Muscle layer of colon (tissue), 2 donors: Measurements from ENCODE around the gene POLD1.
"Not testable (repeated sequence)": the region's sequence is repeated elsewhere in the genome, so short reads cannot be mapped to it uniquely, and the experiment has no call there.

ENCODE experiments used
- H3K27ac ChIP-seq: one replicate; pipeline ENCODE4 v1.7.0; 2013; ENCODE audit warnings: low read depth, mild to moderate bottlenecking, low read length, moderate library complexity
- H3K27me3 ChIP-seq, 2 donors: one replicate each; pipeline ENCODE4 v1.7.0; 2013; ENCODE audit warnings: low read length in 2 of 2, mild to moderate bottlenecking in 2 of 2; ENCODE audit not compliant: insufficient read depth in 2 of 2, control insufficient read depth in 1 of 2
- H3K36me3 ChIP-seq: one replicate; pipeline ENCODE4 v1.7.0; 2013; ENCODE audit warnings: mild to moderate bottlenecking, low read length; ENCODE audit not compliant: insufficient read depth
- H3K4me1 ChIP-seq: one replicate; pipeline ENCODE4 v1.7.0; 2013; ENCODE audit warnings: mild to moderate bottlenecking, low read length; ENCODE audit not compliant: insufficient read depth
- H3K4me3 ChIP-seq, 2 donors: one replicate each; pipeline ENCODE4 v1.7.0; 2013; ENCODE audit warnings: low read length in 2 of 2, low read depth in 1 of 2, mild to moderate bottlenecking in 1 of 2, moderate library complexity in 1 of 2
- H3K9ac ChIP-seq: one replicate; pipeline ENCODE4 v1.7.0; 2013; ENCODE audit warnings: low read length
- H3K9me3 ChIP-seq: one replicate; pipeline ENCODE4 v1.7.0; 2013; ENCODE audit warnings: mild to moderate bottlenecking, low read length
- donor health status: abdominal sarcoma.
- donor health status: Adenocarcinoma of cecum.

The POLD1 gene

GRCh38 chr19:50435627-50436026 lies 51.5 kb downstream of the POLD1 start:
- Histone ChIP-seq H3K9me3 (no peaks in the 10 kb centered on the region), H3K4me1 (peaks cover 9% of the 10 kb centered on the region), H3K9ac (no peak overlapping the region), H3K27ac (no peak overlapping the region), H3K36me3 (no peaks in the 10 kb centered on the region), H3K4me3 (no peak overlapping the region), H3K27me3 (peaks cover 9 to 36% of the 10 kb centered on the region in 2 donors)

GRCh38 chr19:50437862-50438449 lies 53.8 kb downstream of the POLD1 start:
- H3K4me3 ChIP-seq, result no peak overlapping the region
- peaks cover under 1 to 21% of the 10 kb centered on the region in 2 donors for H3K27me3 ChIP-seq
- no peak overlapping the region for H3K9ac ChIP-seq
- H3K9me3 ChIP-seq, result no peaks in the 10 kb centered on the region
- H3K36me3 ChIP-seq, result no peaks in the 10 kb centered on the region
- H3K27ac ChIP-seq, result no peak overlapping the region
- H3K4me1 ChIP-seq, result no peaks in the 10 kb centered on the region

GRCh38 chr19:50439130-50439529 lies 55.0 kb downstream of the POLD1 start:
- not testable (repeated sequence) for H3K9me3 ChIP-seq, H3K36me3 ChIP-seq, H3K4me1 ChIP-seq, H3K27ac ChIP-seq, H3K9ac ChIP-seq, H3K4me3 ChIP-seq
- H3K27me3 ChIP-seq, result peaks cover 0 to 13% of the 10 kb centered on the region in 2 donors

GRCh38 chr19:50444059-50444458 lies 59.9 kb downstream of the POLD1 start:
- Histone ChIP-seq H3K4me1 (no peaks in the 10 kb centered on the region), H3K4me3 (no peak overlapping the region), H3K27ac (no peak overlapping the region), H3K9me3 (no peaks in the 10 kb centered on the region), H3K9ac (no peak overlapping the region), H3K36me3 (no peaks in the 10 kb centered on the region), H3K27me3 (no peaks in the 10 kb centered on the region)

GRCh38 chr19:50447053-50447452 lies 62.9 kb downstream of the POLD1 start:
- peaks cover 0 to 9% of the 10 kb centered on the region in 2 donors for H3K27me3 ChIP-seq
- no peaks in the 10 kb centered on the region for H3K9me3 ChIP-seq
- H3K9ac ChIP-seq, result no peak overlapping the region
- H3K4me1 ChIP-seq, result no peaks in the 10 kb centered on the region
- no peak overlapping the region for H3K27ac ChIP-seq
- no peak overlapping the region for H3K4me3 ChIP-seq
- no peaks in the 10 kb centered on the region for H3K36me3 ChIP-seq

- H3K4me3 ChIP-seq, result no peak overlapping the region
- no peak overlapping the region for H3K27ac ChIP-seq
- peaks cover 0 to 9% of the 10 kb centered on the region in 2 donors for H3K27me3 ChIP-seq
- H3K4me1 ChIP-seq, result no peaks in the 10 kb centered on the region
- H3K36me3 ChIP-seq, result no peaks in the 10 kb centered on the region
- H3K9me3 ChIP-seq, result no peaks in the 10 kb centered on the region
- no peak overlapping the region for H3K9ac ChIP-seq
Observed at GRCh38 chr19:50447750-50448149, 63.6 kb downstream of the POLD1 start.

- H3K9ac ChIP-seq, result no peak overlapping the region
- H3K36me3 ChIP-seq, result no peaks in the 10 kb centered on the region
- H3K27ac ChIP-seq, result no peak overlapping the region
- peaks cover 0 to 9% of the 10 kb centered on the region in 2 donors for H3K27me3 ChIP-seq
- H3K9me3 ChIP-seq, result no peaks in the 10 kb centered on the region
- H3K4me3 ChIP-seq, result no peak overlapping the region
- H3K4me1 ChIP-seq, result no peaks in the 10 kb centered on the region
Observed at GRCh38 chr19:50449236-50449899, 65.2 kb downstream of the POLD1 start.

- Histone ChIP-seq H3K9ac (no peak overlapping the region), H3K27me3 (peaks cover 0 to 9% of the 10 kb centered on the region in 2 donors), H3K9me3 (no peaks in the 10 kb centered on the region), H3K27ac (no peak overlapping the region), H3K4me3 (no peak overlapping the region), H3K36me3 (no peaks in the 10 kb centered on the region), H3K4me1 (no peaks in the 10 kb centered on the region)
Observed at GRCh38 chr19:50450369-50451222, 66.4 kb downstream of the POLD1 start.

- H3K9me3 ChIP-seq, result no peaks in the 10 kb centered on the region
- H3K27me3 ChIP-seq, result peaks cover 0 to 9% of the 10 kb centered on the region in 2 donors
- no peak overlapping the region for H3K9ac ChIP-seq
- H3K4me1 ChIP-seq, result no peaks in the 10 kb centered on the region
- no peak overlapping the region for H3K4me3 ChIP-seq
- no peaks in the 10 kb centered on the region for H3K36me3 ChIP-seq
- H3K27ac ChIP-seq, result no peak overlapping the region
Observed at GRCh38 chr19:50451223-50451534, 67.0 kb downstream of the POLD1 start.

- Histone ChIP-seq H3K27ac (no peak overlapping the region), H3K9ac (no peak overlapping the region), H3K9me3 (no peaks in the 10 kb centered on the region), H3K36me3 (no peaks in the 10 kb centered on the region), H3K27me3 (peaks cover 0 to 19% of the 10 kb centered on the region in 2 donors), H3K4me1 (no peaks in the 10 kb centered on the region), H3K4me3 (no peak overlapping the region)
Observed at GRCh38 chr19:50453243-50453642, 69.1 kb downstream of the POLD1 start.

GRCh38 chr19:50455992-50456391 lies 71.8 kb downstream of the POLD1 start:
- no peaks in the 10 kb centered on the region for H3K36me3 ChIP-seq
- no peak overlapping the region for H3K9ac ChIP-seq
- H3K27ac ChIP-seq, result no peak overlapping the region
- no peaks in the 10 kb centered on the region for H3K4me1 ChIP-seq
- H3K4me3 ChIP-seq, result no peak overlapping the region
- H3K27me3 ChIP-seq, result peaks cover 0 to 35% of the 10 kb centered on the region in 2 donors
- no peaks in the 10 kb centered on the region for H3K9me3 ChIP-seq
